IPS-NIHi7 (cell line): ENCODE data around the gene RALGPS1.
"Not testable (repeated sequence)": the region's sequence is repeated elsewhere in the genome, so short reads cannot be mapped to it uniquely, and the experiment has no call there.

Experiments
- DNase-seq: peaks from one replicate; pipeline ENCODE4 v3.0.0; 2012; ENCODE audit warnings: mixed read lengths; ENCODE audit errors: extremely low spot score

RALGPS1 gene

GRCh38 chr9:127154003-127154389, 239.4 kb downstream of the RALGPS1 start:
- no peak for DNase-seq

- DNase-seq = no peak
Measured at GRCh38 chr9:127154390-127155191, 240.0 kb downstream of the RALGPS1 start.

DNA sequence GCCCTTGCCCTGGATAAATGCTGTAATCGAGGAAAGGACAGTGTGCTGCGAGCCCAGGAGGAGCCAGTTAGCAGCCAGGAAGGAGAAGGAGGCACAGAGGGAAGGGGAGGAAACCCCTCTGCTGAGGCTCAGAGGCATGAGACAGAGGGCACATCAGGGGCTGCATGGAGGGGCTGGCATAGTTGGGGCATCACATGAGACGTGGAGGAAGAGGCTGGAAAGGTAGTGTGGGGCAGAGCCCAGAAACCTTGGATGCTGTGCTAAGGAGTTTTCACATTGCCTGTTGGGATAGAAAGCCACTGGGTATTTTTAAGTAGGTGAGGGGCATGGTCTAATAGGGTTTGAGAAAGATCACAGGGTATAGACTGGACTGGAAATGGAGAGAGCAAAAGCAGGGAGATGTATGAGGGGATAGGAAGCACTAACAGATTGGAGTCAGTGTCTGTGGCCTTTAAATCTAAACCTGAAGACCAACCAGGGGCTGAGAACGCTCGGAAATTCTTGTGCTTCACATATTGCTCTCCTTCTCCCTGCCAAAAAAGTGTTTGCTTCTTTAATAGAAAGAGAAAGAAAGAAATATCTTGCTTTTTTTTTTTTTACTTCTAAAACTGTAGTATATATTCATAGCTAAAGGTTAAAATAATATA, 240.9 kb downstream of the RALGPS1 start:
- DNase-seq = no peak

GRCh38 chr9:127158786-127159324, 244.3 kb downstream of the RALGPS1 start:
- DNase-seq = no peak

DNA sequence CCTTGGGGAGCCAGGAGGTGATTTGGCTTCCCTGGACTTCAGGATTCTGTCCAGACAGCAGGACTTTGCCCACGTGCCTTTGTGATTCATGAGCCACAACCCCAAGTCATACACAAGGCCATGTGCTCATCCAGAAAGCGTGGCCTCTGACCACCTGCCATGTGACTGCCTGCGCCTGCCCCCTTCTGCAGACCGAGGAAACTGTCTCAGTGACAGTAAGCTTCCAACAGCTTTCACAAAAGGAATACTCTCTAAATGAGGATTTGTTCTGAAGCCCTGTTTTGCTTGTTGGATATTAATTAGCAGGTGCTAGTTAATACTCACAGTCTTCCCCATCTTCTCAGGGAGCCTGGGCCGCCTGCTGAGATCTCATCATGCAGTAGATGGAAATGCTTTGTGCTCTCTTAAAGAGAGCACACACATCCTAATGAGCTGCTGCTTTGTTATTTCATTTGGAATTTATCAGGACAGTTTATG, 244.8 kb downstream of the RALGPS1 start:
- DNase-seq = peak; percentile 73

GRCh38 chr9:127159949-127160610, 245.5 kb downstream of the RALGPS1 start:
- DNase-seq = no peak

- no peak for DNase-seq
Measured at GRCh38 chr9:127161081-127161624, 246.6 kb downstream of the RALGPS1 start.

DNA sequence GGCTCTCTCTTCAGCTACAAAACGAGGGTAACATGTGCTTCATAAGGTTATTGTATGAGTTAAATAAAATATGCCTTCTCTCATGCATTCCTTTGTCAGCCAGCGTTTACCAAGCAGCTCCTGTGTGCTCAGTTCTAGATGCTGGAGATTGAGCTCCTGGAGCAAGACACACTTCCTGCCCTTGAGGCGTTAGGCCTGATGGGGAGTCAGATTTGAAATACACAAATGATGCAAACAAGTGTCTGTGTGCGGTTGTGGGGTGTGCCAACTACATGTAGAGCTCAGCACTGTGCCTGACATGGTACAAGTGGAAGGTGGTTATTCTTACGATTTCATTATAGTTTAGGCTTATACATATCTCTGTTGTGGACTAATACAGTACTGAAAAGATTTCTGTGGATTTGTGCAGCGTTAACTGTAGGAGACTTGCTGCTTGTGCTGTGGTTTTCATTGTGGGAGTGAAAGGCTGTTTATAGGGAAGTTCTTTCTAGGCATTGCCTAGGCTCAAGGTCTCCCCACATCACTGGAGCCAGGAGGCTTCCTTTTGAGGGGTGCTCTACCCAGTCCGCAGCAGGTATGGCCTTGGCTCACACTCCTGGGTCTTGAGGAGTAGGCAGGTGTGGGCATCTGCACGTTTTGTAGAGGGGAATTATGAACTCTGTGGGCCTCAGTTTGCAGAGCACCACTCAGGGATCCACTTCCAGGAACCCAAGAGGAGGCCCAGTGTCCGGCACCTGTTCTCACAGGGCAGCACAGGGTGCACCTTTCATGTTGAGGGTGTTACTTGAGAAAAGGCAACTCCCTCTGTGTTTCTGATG, 247.7 kb downstream of the RALGPS1 start:
- no peak for DNase-seq

- no peak for DNase-seq
Measured at GRCh38 chr9:127162864-127163365, 248.3 kb downstream of the RALGPS1 start.

DNA sequence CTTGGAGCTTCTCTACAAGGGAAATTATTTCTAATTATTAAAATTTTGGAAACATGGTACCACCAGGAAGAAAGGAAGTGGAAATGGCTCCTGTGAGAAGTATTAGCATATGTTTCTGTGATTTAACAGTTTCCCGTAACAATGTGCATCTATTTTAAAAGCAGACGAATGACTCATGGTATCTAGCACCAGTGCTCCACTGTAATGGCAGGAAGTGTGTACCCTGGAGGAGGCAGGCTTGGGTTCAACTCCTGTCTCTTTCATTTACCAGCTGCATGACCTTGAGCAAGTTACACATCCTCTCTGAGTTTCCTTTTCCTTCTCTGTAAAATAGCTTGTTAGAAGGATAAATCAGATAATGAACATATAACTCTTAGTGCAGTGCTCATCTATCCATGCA, 248.8 kb downstream of the RALGPS1 start:
- DNase-seq = no peak

DNA sequence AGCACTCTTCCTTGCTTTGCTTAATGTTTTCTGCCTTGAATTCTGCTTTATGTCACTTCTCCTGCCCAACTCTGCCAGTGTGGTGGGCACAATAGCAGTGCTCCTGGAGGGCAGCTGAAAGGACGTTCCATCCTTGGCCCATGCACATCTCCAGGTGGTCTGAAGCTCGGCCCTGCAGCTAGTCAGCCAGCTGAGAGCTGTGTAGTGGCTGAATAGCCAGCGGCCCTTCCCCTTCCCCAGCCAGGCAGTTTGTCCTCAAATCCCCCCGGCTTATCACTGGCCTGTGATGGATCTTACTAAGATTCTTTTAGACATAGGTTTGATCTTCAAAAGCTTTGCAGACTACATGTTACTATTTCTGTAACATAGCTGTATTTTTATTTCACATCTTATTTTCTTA, 250.5 kb downstream of the RALGPS1 start:
- DNase-seq = no peak

- DNase-seq = no peak
Measured at GRCh38 chr9:127166111-127166510, 251.5 kb downstream of the RALGPS1 start.

DNA sequence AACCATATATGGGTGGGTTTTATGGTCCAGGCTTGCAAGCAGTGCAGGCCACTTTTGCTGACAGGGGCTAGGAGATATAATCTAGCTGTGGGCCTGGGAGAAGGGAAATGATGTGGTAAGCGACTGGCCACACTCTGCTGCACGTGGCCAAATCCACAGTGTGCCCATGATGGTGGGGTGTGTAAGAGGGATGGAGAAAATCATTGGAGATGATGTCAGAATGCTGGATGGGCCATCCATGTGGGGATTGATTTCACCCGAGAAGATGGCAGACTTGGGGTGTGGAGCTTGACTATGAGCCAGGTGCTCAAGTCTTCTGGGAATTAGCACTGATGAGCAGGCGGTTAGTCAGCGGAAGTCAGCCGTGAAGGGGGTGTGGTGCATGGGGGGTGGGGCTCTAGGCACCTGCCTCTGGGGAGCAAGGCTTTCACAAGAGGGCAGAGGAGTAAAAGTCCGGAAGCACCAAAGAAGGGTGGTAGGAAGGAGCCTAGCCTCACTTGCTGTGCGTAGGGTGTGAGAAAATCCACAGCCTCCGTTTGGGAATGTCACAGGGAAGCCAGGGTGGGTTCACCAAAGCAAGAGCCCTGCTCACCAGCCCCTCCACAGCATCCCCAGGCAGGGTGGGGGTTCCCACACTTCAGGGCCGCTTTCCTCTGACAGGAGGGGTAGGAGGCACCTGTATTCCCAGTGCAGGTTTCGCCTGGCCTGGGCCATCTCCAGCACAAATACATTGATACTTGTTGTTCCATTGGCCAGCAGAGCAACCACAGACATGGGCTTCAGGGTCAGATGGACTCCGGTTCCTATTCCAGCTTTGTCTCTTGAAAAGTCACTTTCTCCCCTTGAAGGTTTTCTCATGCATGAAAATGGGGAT, 252.3 kb downstream of the RALGPS1 start:
- no peak for DNase-seq

GRCh38 chr9:127167560-127168326, 253.2 kb downstream of the RALGPS1 start:
- DNase-seq = no peak

GRCh38 chr9:127168756-127169574, 254.4 kb downstream of the RALGPS1 start:
- DNase-seq = no peak

GRCh38 chr9:127169575-127169883, 254.9 kb downstream of the RALGPS1 start:
- DNase-seq = no peak

DNA sequence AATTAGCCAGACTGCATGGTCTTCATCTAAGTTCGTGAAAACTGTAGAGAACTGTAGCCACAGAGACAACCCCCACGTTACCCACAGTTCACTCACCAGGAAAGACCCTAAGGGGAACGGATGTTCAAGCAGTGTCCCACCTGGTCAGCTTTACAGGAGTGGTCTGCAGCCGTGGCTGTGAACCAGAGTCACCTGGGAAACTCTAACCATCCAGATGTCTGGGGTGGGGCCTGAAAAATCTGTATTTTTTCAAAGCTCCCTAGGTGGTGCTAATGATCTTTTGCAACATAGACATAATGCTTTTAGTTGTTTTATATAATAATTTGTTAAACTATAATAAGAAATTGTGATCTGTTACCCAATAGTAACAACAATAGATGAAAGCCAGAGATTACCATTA, 255.5 kb downstream of the RALGPS1 start:
- no peak for DNase-seq

- DNase-seq = no peak
Measured at GRCh38 chr9:127170652-127171051, 256.1 kb downstream of the RALGPS1 start.

DNA sequence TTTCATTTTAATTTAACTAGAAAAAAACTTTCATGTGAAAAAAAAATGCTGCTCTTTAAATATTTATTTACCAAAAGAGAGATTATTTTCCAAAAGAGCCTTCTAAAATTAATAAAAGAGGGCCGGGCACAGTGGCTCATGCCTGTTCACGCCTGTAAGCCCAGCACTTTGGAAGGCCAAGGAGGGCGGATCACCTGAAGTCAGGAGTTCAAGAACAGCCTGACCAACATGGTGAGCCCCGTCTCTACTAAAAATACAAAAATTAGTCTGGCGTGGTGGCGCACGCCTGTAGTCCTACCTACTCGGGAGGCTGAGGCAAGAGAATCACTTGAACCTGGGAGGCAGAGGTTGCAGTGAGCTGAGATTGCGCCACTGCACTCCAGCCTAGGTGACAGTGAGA, 256.8 kb downstream of the RALGPS1 start:
- DNase-seq = not testable (repeated sequence)
